GM18907 (cell line): ENCODE results near the gene APOL2.
"Not testable (repeated sequence)": the region's sequence is repeated elsewhere in the genome, so short reads cannot be mapped to it uniquely, and the experiment has no call there.

ENCODE experiments used
- ATAC-seq: cut with Tn5 transposase; IDR thresholded peaks from one replicate; pipeline ENCODE4 v1.9.1; 2021; ENCODE audit warnings: mild to moderate bottlenecking, moderate library complexity; ENCODE audit not compliant: unreplicated experiment

Gene APOL2

GRCh38 chr22:36239401-36240171 lies at the start of gene APOL2:
Gene APOL2 (minus strand): TSS chr22:36239527. CDS start chr22:36233162, 6,365 bp downstream.
- peak; percentile 91 for ATAC-seq

- no peak for ATAC-seq
Measured at GRCh38 chr22:36288571-36289405, 49.5 kb upstream of the APOL2 start.

- ATAC-seq = no peak
Measured at GRCh38 chr22:36287881-36288515, 48.7 kb upstream of the APOL2 start.

GRCh38 chr22:36286096-36286957 lies 47.0 kb upstream of the APOL2 start:
- no peak for ATAC-seq

GRCh38 chr22:36285545-36285944 lies 46.2 kb upstream of the APOL2 start:
- no peak for ATAC-seq

- ATAC-seq = no peak
Measured at GRCh38 chr22:36285017-36285416, 45.7 kb upstream of the APOL2 start.

- ATAC-seq = no peak
Measured at GRCh38 chr22:36284171-36284571, 44.8 kb upstream of the APOL2 start.

GRCh38 chr22:36282328-36282831 lies 43.1 kb upstream of the APOL2 start:
- no peak for ATAC-seq

GRCh38 chr22:36281781-36282327 lies 42.5 kb upstream of the APOL2 start:
- no peak for ATAC-seq

GRCh38 chr22:36280379-36280778 lies 41.1 kb upstream of the APOL2 start:
- ATAC-seq = no peak

GRCh38 chr22:36279219-36279666 lies 39.9 kb upstream of the APOL2 start:
- ATAC-seq = no peak

GRCh38 chr22:36277482-36278291 lies 38.4 kb upstream of the APOL2 start:
- no peak for ATAC-seq

GRCh38 chr22:36274531-36274930 lies 35.2 kb upstream of the APOL2 start:
- no peak for ATAC-seq

GRCh38 chr22:36271951-36272350 lies 32.6 kb upstream of the APOL2 start:
- ATAC-seq = not testable (repeated sequence)

- not testable (repeated sequence) for ATAC-seq
Measured at GRCh38 chr22:36271231-36271630, 31.9 kb upstream of the APOL2 start.

GRCh38 chr22:36267896-36268485 lies 28.7 kb upstream of the APOL2 start:
- no peak for ATAC-seq

- no peak for ATAC-seq
Measured at GRCh38 chr22:36267058-36267457, 27.7 kb upstream of the APOL2 start.

GRCh38 chr22:36263886-36264664 lies 24.7 kb upstream of the APOL2 start:
- ATAC-seq = not testable (repeated sequence)
